ENCODE measurements around the gene MTMR4.

- TF ChIP-seq CTCF (IDR thresholded peaks at IDR 0.05) (no peak), EP300 (IDR thresholded peaks at IDR 0.05) (no peak), POLR2A (IDR thresholded peaks at IDR 0.05) (no peak)
Observed at GRCh38 chr17:58476812-58477211, 37.6 kb downstream of the MTMR4 start.
